ENCODE results near the gene ZNF322.

Gene ZNF322

DNA sequence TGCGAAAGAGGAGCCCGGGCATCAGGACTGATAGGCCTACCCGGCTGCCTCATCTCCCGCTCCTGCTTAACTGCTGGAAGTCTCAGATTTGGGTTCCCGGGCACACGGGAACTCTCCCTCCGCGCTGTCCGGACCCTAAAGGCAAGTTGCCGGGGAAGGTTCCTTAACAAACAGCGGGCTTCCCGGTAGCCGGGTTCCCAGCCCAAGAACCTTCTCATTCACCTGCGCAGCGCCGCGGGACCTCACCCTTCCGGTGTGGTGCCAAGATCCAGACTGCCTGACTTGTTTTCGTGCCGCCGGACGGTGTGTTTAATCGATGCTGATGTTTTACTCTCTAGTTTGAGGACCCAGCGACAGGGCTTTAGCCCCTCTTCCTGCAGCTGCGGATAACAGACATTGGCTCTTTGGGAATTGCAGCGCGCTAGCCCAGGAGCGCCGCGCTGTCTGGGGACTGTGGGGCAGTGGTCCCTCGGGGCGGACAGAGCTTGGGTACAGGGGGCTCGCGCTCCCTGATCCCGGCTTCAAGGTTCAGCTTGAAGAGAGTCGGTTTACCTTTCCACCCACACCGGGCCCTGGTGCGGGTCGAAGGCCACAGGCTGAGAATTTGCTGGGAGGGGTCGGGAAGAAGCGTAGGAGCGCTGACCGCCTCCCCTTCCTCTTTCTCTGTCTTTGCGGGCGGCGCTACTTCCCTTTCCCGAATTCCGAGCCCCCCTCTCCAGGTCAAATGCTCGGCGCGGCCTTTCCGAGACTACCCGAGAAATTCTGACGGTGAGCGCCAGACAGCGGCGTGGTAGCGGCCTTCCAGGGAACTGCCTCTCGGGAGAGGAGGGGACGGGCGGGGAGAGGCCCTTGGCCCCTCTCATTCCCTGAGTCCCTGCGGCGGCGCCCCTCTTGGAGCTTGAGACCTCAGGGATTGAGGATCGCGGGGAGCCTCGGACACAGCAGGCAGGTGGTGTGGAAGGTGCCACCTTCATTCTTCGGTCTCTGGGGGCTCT lies 45.6 kb downstream of the ZNF322 start:
- no peak for DNase-seq (ENCODE audit: low read depth)

DNA sequence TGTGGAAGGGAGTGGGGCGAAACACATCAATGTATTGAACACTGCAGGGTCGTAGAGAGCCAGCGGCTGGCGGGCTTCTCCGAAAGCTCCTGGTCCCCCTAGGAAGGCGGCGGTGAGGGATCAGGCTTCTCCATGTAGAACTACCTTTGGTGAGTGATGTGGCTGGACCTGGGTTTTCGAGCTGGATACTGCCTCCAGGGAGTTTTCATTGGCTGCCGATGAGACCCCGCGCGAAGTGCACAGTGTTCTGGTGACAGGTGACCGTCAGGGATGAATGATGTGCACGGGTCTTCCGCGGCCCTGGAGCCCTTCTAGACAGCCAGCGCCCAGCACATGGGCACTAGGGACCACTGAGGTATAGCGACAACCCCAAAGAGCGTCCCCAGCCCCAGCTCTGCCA lies 46.3 kb downstream of the ZNF322 start:
- DNase-seq (ENCODE audit: low read depth), result no peak

DNA sequence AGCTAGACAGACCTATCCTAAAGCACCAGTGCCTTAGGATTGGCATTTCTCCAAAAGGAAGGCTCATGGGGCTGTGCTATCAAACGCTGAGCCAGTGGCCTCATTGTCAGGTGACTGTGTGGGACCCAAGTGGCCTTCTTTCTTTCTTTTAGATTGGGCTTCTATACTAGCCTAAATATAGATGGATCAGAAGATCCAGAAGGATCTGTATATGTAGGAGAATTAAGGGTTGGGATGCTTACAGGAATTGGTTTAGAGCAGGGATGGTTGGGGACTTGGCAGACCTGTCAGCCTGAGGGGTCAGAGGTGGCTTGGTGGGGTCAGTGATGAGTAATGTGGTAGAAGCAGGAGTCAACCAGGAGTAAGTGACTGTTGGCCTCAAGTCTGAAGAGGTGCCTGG lies 47.9 kb downstream of the ZNF322 start:
- DNase-seq (ENCODE audit: low read depth), result no peak

DNA sequence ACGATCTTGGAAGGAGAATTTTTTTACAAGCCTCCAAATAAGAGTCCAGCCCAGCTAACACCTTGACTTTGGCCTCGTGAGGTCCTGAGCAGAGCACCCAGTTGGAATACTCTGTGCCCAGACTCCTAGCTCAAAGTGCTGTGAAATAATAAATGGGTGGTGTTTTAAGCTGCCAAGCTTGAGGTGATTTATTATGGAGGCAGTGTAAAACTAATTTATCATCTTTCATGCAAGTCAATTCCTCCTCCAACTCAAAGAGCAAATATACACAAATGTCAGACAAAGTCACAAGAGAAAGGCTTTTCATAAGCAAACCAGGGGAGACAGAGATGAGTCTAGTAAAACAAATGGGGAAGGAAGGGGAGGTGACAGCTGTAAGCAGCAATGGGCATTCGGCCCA lies 50.1 kb downstream of the ZNF322 start:
- DNase-seq (ENCODE audit: low read depth), result no peak

DNA sequence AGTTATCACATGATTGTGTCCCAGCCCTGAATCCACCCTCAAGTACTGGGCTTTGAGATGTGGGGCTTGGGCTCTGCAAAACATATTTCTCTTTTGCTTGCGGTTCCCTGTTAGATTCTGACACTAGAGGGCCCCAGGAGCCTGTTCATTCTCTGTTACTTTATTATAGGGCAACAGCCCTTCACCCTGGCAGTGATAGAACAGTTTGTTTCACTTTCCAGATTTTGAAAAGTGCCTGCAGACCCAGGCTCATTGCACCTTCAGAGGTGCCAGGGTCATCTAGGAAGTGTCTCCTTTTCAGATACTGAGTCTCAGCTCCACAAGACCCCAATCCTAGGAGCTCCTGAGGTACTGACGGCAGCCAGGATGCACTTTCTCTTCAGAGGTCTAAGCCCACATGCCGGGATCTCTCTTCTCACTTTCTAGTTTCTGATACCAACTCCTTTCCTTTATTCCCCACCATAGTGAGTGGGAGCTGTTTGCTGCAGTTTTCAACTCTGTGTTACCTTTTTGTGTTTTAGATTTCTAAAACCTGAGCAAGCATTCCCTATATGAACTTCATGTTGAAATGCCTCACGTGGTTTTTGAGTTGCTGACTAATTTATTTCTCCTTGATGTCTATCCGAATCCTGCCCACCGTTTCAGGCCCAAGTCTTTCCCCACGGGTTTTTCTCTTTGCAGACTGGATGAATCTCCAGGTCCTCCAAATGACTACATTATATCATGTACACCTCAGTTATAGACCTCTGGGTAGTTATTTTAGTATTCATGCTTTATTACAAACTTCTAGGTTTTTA lies 51.9 kb downstream of the ZNF322 start:
- DNase-seq (ENCODE audit: low read depth), result peak; percentile 46

DNA sequence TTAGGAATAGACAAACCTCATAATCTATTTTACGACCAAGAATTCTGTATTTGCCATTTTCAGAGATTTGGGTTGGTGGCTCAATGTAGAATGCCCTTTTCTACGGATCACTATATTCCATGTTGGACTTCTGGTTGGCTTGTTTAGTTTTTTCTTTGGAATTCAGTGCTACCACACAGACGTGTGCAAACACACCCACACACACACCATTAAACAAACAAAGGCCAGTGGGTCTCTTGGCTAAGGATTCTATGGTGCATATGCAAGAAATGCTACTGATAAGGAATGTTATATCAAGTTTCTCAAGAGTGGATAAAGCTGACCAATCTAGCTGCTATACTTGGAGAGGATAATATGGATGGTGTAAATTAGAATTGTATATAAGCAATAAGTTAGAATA lies 54.7 kb downstream of the ZNF322 start:
- no peak for DNase-seq (ENCODE audit: low read depth)

DNA sequence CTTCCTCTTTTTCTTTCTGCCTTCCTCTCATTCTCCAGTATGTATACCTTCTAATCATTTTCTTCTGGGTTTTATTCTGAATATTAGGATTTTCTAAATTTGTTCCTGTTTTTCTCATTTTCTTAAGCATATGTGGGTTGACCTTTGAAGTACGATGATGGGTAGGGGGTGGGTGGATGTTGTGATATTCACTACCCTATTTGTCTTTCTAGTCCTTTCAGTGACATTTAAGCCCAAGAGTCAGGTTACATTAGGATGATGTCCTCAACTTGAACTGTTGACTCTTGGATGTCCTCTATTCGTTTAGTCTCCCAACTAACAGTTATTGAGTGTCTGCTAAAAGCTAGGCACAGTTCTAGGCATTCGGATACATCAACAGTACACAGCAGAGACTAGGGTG lies 55.5 kb downstream of the ZNF322 start:
- no peak for DNase-seq (ENCODE audit: low read depth)

DNA sequence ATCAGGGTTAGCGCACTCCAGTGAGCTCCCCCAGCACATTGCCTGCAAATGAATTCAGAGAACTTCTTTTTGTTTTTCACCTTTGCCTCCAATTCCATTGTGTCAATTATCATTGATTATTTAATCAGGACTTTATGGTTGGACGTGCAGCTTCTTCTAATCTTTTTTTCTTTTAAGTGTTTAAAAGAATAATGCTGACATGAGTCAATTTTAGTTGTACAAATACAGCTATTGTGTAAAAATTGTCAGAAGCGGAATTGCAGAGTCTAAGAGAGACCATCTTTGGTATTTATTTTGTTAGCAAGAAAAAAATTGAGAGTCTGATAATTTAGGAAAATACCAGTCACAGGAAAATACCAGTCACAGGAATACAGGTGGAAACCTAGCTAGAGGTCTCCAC lies 57.3 kb downstream of the ZNF322 start:
- no peak for DNase-seq (ENCODE audit: low read depth)

DNA sequence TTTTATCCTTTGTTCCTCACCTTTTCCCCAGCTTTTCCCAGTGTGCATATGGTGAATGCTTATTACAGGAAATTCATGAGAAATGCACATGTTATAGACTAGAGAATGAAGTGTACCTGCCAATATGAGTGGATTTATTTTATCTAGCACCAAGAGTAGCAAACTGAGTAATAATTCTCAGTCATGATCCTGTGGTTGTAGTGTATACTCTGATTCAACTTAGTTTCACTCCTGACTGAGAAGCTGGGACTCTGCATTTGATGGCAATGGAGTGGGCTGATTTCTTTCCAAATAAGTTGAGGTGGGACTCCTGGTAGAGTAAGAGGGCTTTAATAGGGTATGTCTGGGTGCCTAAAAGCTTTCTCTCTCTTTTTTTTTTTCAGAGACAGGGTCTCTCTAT lies 58.8 kb downstream of the ZNF322 start:
- DNase-seq (ENCODE audit: low read depth), result no peak

DNA sequence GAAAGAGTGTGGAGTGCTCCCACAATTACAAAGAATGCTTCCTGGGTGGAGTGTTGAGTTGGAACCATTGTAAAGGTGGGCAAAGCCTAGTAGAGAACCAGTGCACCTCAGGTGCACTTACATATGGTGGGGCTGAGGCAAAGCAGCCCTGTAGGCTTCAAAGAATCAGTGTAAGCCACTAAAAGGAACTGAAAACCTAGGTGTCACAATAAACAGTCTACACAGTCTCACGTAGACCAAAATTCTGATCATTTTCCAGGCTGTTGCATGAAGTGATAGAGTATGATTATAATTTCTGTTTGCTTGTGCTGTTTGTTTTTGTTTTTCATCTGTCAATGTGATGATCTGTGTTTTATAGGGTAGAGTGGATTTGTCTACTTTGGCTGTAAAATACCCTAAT lies 60.0 kb downstream of the ZNF322 start:
- DNase-seq (ENCODE audit: low read depth), result no peak

DNA sequence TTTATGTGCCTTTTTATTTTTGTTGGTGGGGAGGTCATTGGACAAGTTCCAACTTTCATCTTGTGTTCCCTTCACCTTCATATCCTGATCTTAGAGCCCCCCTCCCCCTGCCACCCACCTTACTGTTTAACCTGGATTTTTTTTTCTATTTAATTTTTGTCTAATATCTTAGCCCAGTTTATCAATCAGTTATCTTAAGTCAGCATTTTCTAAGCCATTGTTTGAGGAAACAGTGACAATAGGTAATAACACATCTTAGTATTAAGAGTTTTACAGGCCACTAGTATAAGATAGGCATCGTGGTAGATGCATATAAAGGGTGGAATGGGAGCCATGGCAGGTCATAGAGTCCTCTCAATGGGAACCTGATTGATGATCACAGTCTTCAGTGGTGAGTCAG lies 60.4 kb downstream of the ZNF322 start:
- no peak for DNase-seq (ENCODE audit: low read depth)

DNA sequence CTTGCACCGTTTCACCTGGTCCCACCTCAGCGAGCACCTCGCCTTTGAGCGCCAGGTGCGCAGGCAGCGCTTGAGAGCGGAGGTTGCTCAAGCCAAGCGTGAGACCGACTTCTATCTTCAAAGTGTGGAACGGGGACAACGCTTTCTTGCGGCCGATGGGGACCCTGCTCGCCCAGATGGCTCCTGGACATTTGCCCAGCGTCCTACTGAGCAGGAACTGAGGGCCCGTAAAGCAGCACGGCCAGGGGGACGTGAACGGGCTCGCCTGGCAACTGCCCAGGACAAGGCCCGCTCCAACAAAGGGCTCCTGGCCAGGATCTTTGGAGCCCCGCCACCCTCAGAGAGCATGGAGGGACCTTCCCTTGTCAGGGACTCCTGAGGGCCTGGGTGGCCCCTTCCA lies 61.3 kb downstream of the ZNF322 start:
- DNase-seq (ENCODE audit: low read depth), result no peak

DNA sequence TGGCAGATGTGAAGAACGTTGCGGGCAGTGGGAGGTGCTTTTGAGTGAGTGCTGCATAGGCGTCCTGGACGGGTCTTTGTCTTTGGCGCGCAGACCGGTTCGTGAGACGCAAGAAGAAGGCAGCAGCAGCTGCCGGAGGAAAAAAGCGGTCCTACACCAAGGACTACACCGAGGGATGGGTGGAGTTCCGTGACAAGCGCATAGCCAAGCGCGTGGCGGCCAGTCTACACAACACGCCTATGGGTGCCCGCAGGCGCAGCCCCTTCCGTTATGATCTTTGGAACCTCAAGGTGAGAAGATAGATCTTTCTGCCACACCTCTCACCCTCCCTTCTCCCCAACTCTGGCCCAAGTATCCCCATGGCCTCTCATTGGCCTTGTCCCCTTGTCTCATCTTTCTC lies 61.7 kb downstream of the ZNF322 start:
- DNase-seq (ENCODE audit: low read depth), result no peak

DNA sequence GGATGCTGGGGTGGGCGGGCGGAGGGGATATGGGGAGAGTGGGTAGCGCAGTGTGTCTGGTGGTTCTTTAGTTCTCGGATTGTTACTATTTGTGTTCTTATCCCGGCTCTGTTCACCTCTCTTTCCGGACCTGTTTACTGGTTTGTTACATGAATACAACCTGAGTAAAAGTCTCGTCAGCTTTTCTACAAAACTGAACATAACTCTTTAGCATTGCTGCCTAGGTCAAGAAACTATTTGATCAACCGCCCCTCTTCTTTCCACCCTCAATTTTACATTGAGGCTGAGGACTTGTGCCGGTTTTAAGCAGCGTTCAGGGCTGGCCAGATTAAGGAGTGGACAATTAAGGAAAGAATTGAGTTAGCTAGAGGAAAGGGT lies 62.2 kb downstream of the ZNF322 start:
- DNase-seq (ENCODE audit: low read depth), result no peak

DNA sequence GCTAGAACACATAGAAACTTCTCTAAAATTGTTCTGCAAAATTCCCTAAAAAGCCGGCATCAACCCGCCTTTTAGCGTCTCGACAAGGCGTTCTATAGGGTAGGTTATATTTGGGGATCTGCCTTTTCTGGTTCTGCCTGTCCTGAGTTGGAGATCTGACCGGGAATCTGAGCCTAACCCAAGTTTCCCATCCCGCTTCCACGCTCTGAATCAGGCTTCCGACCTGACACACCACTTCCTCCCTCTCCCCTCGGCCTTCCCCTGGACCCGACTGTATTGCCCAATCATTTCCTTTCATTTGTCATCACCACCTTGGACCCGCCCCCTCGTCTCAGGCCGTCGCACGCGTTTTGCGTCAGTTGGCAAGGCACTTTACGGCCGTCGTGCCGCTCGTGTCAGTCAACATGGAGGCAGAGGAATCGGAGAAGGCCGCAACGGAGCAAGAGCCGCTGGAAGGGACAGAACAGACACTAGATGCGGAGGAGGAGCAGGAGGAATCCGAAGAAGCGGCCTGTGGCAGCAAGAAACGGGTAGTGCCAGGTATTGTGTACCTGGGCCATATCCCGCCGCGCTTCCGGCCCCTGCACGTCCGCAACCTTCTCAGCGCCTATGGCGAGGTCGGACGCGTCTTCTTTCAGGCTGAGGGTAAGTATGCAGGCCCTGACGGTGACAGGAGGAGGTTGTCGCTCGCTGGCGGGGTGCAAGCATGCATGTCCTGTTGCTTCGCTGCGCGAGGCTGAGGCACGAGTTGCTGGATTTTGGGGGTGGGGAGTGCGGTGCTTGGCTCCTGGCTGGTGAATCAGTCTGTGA lies 62.8 kb downstream of the ZNF322 start, which contains the start of gene ABT1:
ABT1 (plus strand) TSS at position 375 of the 810 bp plus-strand sequence; CDS start at position 405, 30 bp downstream.
- peak; percentile 98 for DNase-seq (ENCODE audit: low read depth)

DNA sequence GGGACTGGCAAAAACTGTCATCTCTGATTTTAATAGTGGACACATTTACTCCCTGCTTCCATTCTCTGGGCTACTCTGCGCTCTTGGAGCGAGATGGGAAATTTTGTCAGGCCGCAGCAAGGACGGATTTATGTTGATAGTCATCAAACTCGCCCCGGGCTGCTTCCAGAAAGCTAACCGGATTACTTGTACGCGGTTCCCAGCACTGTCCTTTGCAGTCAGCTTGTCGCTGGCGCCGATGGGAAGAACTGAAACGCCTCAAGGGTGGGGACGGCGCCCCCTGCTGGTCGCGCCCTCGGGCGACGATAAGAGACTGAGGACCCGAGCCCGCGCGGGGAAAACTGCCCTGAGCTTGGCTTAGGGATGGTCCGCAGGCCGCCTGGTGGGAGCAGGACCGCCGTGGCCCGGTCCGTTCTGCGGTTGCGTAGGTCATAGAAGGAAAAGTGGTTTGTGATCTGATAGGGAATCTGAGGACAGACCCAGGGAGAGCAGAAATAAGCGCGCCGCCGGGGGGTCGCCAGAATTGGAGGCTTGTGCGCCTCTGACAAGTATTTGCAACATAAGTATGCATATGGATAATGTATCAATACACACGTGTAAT lies 63.8 kb downstream of the ZNF322 start:
- peak; percentile 79 for DNase-seq (ENCODE audit: low read depth)

DNA sequence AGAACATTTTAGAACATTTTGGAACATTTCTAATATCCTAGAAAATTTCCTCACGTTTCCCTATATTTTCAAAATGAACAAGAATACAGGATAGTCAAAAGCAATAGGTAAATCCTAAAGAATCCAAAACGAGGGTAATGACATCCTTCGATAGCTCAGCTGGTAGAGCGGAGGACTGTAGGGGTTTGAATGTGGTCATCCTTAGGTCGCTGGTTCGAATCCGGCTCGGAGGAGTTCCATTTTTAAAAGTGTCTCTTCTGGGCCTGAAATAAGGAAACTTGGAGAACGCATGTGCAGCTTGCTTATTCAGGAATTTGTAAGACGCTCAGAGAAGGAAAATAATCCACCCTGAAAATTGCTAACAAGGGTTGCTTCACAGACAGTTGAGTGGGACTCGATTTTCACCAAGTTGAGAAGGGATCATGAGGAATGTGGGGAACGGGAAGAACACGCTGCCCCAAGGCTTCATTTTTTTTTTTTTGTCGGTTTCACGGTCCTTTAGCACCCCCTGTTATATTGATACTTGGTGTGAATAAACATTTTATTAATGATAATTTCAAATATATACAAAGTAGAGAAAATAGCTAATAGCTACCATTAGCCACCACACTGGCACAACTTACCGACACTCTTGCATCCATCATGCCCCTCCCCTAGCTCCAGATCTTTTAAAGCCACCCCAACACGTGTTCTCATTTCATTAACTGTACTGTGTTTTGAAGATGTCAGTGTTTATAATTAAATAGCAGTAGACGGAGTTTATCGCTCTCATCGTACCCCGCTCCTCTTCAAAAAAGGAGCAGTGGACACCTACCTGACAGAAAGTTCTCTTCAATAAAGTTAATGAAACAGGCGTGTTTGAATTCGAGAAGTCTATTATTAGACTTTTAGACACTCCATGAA lies 64.6 kb downstream of the ZNF322 start:
- DNase-seq (ENCODE audit: low read depth), result peak; percentile 49

DNA sequence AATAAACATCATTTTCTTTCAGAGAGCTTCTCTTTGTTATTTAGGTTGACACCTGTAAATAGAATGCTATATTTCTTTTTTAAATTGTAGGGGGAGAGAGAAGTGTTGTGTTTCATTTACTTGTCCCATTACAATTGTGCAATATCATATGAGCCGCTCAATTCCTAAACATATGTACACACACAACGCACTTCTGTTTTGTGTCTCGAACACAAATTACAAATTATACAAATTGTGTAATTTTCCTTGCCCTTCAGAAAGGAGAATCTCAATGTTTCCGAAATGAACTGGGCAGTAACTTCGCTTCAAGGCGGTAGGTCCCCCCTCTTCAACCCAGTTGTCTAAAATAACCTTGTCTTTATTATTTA lies 65.4 kb downstream of the ZNF322 start:
- no peak for DNase-seq (ENCODE audit: low read depth)

DNA sequence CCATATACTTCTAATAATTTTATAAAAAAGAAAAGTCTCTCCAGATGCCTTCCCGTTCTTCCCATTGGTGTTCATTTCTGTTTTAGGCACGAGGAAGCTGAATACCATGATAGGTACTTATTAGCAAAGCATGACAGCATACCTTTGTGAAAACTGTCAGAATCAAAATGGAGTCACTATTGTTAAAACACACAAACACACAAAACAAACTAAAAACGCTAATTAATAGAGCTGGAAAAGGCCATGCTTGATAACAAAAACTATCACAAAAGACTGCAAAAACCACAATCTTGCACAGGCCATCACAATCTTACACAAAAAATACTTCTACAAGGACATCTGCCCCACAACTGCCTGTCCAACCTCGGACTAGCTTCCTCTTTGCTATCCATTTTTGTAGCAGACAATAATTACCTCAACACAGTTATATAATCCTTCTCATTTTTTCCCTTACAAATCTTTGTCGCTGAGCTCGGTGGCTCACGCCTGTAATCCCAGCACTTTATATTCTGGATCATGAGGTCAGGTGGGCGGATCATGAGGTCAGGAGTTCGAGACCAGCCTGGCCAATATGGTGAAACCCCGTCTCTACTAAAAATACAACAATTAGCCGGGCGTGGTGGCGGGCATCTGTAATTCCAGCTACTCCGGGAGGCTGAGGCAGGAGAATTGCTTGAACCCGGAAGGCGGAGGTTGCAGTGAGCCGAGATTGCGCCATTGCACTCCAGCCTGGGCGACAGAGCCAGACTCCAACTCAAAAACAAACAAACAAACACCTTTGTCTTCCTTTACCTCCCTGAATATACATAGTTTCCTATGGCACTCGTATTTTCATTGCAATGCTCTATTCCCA lies 66.0 kb downstream of the ZNF322 start:
- no peak for DNase-seq (ENCODE audit: low read depth)

DNA sequence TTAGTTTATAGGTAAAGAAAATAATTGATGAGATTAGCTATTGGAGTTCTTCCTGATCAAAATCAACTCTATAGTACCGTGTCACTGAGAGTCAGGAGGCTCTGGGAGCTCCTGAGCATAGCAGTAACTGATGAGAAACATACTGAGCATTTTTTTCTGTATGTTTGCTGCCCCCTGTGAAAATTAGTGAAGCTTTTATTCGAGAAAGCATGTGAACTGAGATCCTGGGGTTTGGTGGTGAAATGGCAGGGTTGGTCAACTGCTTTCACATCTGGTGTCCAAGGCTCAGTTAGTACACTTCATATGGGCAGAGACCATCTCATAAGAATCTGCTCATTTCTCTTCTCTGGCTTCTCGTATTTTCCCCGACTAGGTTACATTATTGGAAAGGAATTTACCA lies 66.9 kb downstream of the ZNF322 start:
- DNase-seq (ENCODE audit: low read depth), result no peak
